Omental fat pad (tissue), 4 donors: ENCODE data around the gene GXYLT1. TPM values are rescaled to one million over a fixed set of nuclear protein-coding genes. Genes with fewer than 3 reads are reported as not detected.

Experiments
- ATAC-seq: fragments of 150-250 bp; one replicate; pipeline ENCODE4 v1.9.1; 2016; ENCODE audit warnings: mild to moderate bottlenecking, moderate library complexity; ENCODE audit not compliant: low FRiP score
- DNase-seq: peaks from one replicate; pipeline ENCODE4 v3.0.0-alpha.2; 2019; ENCODE audit warnings: low spot score
- CTCF ChIP-seq, 3 donors: fragments of 450-650 bp; IDR thresholded peaks; one replicate each; pipeline ENCODE4 v1.5.1; 2016 to 2017; ENCODE audit warnings: antibody characterized with exemption in 3 of 3, mild to moderate bottlenecking in 3 of 3, moderate library complexity in 2 of 3
- total RNA-seq, 4 donors: library from RNA; depleted of rRNA; stranded (reverse); fragments of >200 nt; gene quantifications; one replicate each; pipeline ENCODE4 v1.1.0, GENCODE V29; 2016

Gene GXYLT1
- total RNA-seq, 4 donors from 2014 or later, result 10.3 to 19.1 (median 13.8) TPM

GRCh38 chr12:42145552-42146215, 1.0 kb upstream of the GXYLT1 start:
- ATAC-seq (no peak), DNase-seq (no peak)
- no peak for TF ChIP-seq CTCF (IDR thresholded peaks at IDR 0.05)

- TF ChIP-seq CTCF (IDR thresholded peaks at IDR 0.05), result no peak
- no peak for ATAC-seq
- no peak for DNase-seq
These were observed 499 bp upstream of the GXYLT1 start for GRCh38 chr12:42145197-42145549.

GRCh38 chr12:42144158-42144407, 591 bp downstream of the GXYLT1 start:
- DNase-seq (no peak), ATAC-seq (peak; percentile 67)
- TF ChIP-seq CTCF (IDR thresholded peaks at IDR 0.05), result no peak

DNA sequence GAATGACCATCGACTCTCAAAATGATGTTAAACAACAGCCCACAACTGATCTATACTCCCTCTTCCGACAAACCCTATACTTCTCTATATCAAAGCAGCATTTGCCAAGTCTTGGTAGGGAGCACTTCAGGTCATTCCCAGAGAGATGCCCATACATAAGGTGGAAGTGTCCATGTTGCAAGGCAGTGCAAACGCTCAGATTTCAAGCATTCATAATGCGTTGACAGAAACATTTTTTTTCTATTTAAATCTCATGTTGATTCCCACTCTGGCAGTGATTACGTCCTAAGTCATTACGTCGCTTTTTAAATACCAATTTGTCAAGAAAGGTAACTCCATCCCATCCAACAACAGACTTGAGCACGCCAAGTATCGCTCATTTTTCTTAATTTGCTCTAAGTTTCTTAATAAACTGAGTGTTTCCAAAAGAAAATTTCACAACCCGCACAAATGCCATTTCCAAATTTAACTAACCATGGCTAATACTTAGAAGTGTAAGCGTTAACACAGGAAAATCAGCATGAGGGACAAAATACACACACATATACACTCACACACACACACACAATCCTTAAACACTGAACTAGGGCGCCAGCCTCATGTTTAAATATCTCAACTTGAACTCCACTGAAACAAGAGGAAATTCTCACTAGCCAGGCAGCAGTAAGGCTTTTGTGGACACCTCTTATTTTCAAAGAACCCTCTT, 1.1 kb downstream of the GXYLT1 start:
- no peak for DNase-seq
- no peak for TF ChIP-seq CTCF (IDR thresholded peaks at IDR 0.05)
- no peak for ATAC-seq

DNA sequence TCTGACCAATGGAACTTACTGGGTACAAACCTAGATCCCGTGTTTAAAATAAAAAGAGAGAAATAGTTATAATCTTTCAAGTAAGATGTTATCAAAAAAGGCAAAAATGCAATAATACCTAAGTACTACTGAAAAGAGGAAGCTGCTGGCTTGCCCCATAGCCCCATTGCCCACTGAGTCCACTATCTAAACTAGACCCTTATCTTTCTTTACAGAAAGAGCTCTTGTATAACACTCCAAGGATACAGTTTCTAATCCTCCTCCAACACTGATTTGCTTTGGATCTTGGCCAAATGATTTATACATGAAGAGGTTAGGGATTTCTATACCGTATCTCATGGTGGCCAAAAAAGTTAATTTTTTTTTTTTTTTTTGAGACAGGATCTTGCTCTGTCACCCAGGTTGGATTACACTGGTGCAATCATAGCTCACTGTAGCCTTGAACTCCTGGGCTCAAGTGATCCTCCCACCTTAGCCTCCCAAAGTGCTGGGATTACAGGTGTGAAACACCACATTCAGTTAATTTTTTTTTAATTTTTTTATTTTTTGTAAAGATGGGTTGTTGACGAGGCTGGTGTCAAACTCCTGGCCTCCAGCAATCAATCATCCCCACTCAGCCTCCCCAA, 2.6 kb downstream of the GXYLT1 start:
- DNase-seq, result no peak
- no peak for TF ChIP-seq CTCF (IDR thresholded peaks at IDR 0.05)
- no peak for ATAC-seq

DNA sequence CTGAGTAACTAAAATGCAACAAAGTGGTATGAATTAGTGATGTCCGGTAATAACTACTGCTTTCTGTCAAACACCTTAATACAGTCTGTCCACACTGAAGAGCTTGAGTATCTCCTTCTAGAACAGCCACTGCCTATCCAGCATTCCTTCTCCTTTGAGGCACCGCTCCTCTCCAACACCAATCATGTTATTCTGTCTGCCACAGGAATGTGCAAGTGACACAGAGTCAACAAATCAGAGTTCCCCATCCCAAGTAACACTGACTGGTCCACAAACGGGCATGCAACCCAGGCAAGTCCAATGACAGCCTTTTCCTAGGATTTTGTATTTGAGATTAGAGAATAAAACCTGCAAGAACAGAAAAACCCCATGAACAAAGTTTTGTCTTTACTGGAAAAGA, 3.8 kb downstream of the GXYLT1 start:
- ATAC-seq (no peak), DNase-seq (no peak)

More for the DNA sequence above, 3.8 kb downstream of the GXYLT1 start:
- TF ChIP-seq CTCF (IDR thresholded peaks at IDR 0.05), result no peak
